Left renal pelvis (tissue), 4 donors: Measurements from ENCODE around the gene PRMT7. TPM values are rescaled to one million over a fixed set of nuclear protein-coding genes. Genes with fewer than 3 reads are reported as not detected.

ENCODE experiments used
- DNase-seq, 4 donors: peaks; one replicate each; pipeline ENCODE4 v3.0.0-alpha.2; 2013; ENCODE audit warnings: low read depth in 4 of 4, low spot score in 3 of 4
- polyA plus RNA-seq, 4 donors: library from polyadenylated mRNA; unstranded; fragments of 120-200 nt; gene quantifications; one replicate each; pipeline ENCODE4 v1.2.1, GENCODE V29; 2013; ENCODE audit not compliant: insufficient read length in 4 of 4

The PRMT7 gene
- polyA plus RNA-seq, 4 donors = 46.3 to 66.6 (median 53.2) TPM

DNA sequence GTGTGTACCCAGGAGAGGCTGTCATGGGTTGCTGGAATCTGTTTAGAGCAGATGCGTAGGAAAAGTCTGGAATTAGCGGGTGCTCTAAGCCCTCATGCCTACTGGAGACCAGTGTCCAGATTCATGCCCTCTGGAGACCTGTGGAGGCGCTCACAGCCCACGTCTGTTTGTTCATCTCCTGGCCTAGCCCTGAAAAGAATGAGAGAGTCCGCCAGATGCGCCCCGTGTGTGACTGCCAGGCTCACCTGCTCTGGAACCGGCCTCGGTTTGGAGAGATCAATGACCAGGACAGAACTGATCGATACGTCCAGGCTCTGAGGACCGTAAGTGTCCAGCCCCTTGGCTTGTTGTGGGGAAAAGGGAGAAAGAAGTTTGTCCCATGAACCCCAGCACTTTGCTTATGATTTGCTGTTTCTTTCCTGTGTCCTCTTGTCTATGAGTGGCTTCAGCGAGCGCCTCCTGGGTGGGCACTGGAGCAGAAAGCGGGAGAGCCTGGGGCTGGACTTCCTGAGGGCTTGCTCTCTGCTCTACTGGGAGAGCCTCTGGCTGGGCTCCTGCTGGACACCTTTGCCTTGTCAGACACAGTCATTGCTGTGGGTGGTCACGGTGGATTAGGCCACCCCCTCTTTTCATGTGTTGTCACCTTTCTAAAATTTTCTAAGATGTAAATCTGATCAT, 35.3 kb downstream of the PRMT7 start:
- DNase-seq = no peak

DNA sequence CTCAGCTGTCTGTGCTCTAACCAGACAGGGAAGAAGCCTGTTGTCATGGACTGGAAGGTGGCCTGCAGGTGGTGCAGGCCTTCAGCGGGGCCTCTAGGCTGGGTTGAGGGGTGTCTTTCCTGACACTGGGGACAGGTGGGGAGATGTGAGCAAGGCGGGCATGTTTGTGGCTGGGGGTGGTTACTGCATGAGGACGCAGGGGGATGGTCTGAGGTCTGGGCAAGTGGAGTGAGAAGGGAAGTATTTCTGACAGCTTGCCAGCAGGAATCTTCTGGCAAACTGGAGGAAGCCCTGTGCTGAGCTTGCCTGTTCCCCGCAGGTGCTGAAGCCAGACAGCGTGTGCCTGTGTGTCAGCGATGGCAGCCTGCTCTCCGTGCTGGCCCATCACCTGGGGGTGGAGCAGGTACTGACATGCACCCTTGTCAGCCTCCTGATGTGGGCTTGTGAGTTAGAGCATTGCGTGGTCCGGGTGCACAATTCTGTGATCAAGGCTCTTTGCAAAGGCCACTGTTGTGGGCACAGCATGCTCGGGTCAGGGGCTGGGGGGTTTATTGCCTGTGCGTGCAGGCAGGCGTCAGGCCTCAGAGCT, 36.2 kb downstream of the PRMT7 start:
- no peak for DNase-seq

DNA sequence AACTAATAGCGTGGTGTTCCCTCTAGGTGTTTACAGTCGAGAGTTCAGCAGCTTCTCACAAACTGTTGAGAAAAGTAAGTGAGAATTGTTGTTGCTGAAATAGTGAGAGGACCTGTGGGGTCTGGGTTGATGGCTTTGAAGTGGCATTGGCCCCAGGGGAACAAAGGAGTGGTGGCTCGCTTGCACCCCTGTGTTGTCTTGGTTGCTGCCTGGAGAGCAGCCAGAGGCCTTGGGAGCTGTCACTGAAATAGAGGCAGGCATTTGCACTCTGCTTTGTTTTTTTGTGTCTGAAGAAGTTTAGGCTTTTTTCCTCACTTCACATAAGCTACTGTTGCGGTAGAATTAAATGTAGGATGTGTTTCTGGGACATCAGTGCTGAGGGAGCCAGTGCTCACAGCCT, 36.8 kb downstream of the PRMT7 start:
- no peak for DNase-seq

DNA sequence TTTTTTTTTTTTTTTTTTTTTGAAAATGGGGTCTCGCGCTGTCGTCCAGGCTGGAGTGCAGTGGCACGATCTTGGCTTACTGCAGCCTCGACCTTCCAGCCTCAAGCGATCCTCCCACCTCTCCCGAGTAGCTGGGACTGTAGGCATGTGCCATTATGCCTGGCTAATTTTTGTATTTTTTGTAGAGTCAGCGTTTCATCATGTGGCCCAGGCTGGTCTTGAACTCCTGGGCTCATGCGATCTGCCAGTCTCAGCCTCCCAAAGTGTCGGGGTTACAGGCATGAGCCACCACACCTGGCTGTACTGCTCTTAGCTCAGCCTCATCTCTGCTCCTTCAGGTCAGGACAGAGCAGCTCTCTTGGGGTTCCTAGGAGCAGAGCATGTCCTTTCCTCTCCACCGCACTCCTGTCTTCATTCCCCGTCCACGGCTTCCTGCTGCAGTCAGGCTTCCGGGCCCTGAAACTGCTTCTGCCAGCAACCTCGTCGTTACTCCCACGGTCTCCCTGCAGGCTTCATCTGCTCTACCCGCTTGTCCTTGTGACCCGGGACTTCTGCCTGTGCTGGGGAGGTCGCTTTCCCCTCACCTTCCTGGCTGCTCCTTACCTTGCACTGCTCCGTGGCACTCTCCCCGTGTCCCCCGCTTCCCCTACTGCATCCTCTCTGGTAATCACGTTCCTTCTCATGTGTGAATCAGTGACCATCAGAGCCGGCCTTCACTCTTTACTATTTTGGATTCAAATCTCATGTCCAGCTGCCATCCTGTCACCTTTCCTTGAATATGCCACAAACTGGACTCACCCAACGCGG, 38.0 kb downstream of the PRMT7 start:
- no peak for DNase-seq

GRCh38 chr16:68349838-68350410, 39.1 kb downstream of the PRMT7 start:
- DNase-seq = no peak

- no peak for DNase-seq
Measured at GRCh38 chr16:68350813-68351350, 40.1 kb downstream of the PRMT7 start.

DNA sequence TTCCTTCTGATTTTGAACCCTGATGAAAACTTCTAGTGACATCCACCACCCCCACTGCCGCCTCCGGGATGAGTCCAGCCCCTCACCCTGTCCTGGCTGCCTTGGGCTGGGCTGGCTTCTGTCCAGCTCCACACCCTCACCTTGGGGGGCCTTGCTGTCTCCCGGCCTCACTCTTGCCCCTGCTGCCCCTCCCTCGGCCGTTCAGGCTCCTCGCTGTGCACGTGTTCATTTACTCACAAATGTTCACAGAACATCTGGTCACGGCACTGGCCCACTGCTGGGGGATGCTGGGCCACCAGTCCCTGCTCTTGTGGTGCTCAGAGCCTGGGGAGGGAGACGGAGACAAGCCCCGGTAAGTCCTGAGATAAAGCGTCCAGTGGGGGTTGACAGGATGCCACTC, 40.6 kb downstream of the PRMT7 start:
- DNase-seq = no peak

GRCh38 chr16:68351991-68352431, 41.2 kb downstream of the PRMT7 start:
- no peak for DNase-seq

GRCh38 chr16:68353366-68353765, 42.5 kb downstream of the PRMT7 start:
- DNase-seq = no peak

DNA sequence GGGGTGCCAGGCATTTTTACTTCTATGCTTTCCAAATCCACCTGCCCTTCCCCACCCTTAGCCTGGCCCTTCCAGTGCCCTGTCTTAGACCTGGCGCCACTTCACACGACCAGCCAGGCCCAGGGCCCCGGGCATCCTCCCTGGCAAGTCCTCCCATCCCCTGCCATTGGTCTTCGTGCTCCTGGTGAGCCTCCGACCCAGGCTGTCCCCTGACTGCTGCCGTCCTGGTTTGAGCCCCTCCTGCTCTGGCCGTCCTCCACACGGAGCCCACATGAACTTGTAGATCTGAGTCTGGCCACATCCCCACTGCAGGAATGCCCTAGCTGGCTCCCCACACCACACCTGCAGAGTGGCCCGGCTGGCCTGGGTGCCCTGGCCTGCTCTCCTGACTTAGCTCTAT, 44.0 kb downstream of the PRMT7 start:
- no peak for DNase-seq

DNA sequence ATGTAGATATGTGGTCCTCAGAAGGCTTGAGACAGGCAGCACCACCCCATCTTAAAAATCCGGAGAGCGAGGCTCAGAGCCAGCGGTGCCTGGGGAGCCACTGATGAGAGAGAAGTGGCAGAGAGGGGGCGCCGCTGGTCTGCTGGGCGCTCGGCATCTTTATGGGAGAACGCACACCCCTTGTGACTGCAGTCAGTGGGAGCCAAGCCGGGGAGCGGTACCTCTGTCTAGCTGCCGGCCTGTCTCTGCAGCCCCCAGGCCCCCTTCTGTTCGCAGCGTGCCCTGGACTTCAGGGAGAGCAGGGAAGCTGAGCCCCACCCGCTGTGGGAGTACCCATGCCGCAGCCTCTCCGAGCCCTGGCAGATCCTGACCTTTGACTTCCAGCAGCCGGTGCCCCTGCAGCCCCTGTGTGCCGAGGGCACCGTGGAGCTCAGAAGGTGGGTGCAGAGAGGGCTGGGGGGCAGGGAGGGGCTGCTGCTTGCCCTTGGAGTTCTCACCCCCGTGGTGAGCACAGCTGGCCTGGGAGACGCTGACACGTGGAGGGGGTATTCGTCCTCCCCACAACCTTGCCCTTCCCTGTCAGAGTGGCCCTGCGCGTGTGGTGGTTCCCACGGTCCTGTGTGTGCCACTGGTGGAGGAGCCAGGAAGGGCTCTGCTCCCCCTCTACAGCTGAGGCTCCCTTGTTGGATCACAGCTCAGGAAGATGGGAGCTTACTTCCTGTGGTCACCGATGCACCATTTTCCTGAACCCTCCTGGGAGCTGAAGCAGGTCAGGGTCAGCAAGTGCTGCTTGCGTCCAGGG, 44.8 kb downstream of the PRMT7 start:
- DNase-seq = no peak

GRCh38 chr16:68356249-68356918, 45.6 kb downstream of the PRMT7 start:
- DNase-seq = no peak

DNA sequence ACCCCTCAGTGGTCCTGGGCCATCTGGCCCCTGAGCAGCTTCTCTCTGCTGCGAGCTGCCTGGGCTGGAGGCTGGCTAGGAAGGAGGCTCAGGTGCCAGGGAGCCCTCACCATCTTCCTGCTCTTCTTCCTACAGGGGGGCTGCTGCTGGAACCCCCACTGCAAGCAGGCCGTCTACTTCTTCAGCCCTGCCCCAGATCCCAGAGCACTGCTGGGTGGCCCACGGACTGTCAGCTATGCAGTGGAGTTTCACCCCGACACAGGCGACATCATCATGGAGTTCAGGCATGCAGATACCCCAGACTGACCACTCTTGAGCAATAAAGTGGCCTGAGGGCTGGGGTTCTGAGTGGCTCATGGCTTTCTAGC, 46.1 kb downstream of the PRMT7 start:
- no peak for DNase-seq

- no peak for DNase-seq
Measured at GRCh38 chr16:68357521-68357922, 46.7 kb downstream of the PRMT7 start.

DNA sequence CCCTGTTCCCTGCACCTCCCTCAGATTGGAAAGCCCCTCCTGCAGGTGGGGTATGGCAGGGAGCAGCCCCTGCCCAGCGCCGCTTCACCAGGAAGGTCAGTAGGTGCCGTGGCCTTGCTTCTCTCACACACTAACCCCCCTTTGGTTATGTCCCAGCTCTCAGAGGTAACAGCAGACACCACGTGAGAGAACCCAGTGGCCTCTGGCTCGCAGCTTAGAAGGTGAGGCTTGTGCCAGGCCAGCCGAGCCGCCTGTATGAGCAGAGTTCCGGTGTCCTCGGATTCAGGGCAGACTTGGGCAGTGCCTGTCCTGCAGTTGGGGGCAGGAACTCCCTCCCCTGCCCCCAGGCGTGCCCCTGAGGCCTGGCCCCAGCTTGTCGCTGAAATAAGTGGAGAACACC, 47.1 kb downstream of the PRMT7 start:
- no peak for DNase-seq

GRCh38 chr16:68358951-68359350, 48.1 kb downstream of the PRMT7 start:
- no peak for DNase-seq

DNA sequence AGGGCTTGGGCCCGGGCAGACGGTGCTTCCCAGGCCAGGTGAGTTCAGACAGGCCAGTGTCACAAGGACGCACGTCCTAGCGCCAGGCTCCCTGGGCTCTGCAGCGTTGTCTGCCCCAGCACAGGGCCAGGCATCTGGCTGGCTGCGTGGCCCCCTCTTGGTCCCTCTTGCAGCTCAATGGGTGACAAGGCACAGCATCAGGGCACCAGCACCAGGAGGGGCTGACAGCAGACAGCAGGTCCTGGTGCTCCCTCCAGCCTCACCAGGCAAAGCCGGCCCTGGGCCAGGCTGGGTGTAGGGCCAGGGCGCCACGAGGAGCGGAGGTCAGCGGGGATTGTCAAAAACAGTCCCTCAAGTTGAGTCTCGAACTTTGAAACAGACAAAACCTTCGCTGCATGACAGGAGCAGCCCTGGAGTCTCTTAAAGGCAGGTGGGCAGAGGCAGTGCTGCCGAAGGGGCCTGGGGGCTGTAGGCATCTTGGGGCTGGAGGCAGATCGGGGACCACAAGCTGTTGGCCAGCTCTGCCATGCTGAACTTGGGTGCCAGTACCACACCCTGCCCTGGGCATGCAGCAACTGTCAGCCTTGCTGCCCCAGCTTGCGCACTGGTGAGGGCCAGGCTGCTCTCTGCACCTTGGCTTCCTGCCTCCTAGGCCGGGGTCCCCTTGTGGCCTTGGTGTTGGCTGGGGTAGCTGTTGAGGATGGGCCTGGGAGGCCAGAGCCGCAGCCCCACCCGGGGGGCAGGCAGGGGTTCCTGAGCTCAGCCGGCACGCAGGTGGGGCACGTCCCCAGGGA, 48.8 kb downstream of the PRMT7 start:
- no peak for DNase-seq

DNA sequence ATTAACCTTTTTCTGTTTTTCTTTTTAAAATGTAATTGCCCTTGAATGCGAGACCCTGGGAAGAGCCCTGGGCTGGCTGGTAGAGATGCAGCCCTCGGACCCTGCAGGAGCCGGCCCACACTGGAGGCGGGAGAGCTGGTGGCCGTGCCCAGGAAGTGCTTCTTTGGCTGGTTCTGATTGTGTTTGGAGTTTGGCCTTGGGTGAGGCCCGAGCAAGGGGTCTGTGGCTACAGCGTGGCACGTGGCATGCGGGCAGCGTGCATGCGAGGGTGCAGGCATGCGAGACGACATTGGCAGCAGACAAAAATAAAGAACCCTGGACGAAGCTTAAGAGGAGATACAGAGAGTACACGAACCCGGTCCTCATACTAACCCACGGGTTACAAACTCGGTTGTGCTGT, 49.7 kb downstream of the PRMT7 start:
- DNase-seq = no peak

DNA sequence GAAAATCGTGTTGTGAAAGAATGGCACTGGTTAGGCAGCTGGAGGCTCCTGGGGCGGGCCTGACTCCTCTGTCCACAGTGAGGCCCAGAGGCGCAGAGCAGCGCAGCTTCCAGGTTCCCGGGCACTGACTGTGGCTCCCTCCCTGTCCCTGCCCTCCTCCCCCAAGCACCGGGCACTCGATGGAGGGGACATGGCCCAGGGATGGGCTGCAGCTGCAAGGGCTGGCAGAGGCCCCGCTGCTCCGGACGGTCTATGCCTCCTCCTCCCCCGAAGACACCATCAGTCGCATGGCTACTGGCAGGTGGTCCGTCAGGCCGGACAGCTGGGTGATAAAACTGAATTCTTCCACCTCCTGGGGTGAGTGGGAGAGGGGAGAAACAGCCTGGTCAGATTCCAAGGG, 50.1 kb downstream of the PRMT7 start:
- DNase-seq = no peak
